GM10248 (cell line): ENCODE data around the gene LBHD1.
"Not testable (repeated sequence)": the region's sequence is repeated elsewhere in the genome, so short reads cannot be mapped to it uniquely, and the experiment has no call there.

Experiments
- CTCF ChIA-PET: fragments of 300-600 bp; sonication (Branson Sonifier 250); formaldehyde crosslinking; extraction: SDS; loops from one replicate; lab custom pipeline; 2021; ENCODE audit warnings: antibody characterized with exemption; lab: Yijun Ruan, JAX
- POLR2A ChIA-PET: fragments of 350-650 bp; sonication (Branson Sonifier 250); formaldehyde crosslinking; extraction: SDS; loops from one replicate; lab custom pipeline; 2020; ENCODE audit warnings: antibody characterized with exemption; lab: Yijun Ruan, JAX
- DNase-seq: peaks from one replicate; pipeline ENCODE4 v3.0.0; 2012; ENCODE audit errors: extremely low spot score
- TF ChIP-seq, protein P1 (sequence below): IDR thresholded peaks from 2 replicates; pipeline ENCODE4 v1.5.1; 2012; ENCODE audit warnings: mild to moderate bottlenecking, low read depth; ENCODE audit errors: extremely low read depth, missing control alignments, control extremely low read depth

LBHD1 gene

DNA sequence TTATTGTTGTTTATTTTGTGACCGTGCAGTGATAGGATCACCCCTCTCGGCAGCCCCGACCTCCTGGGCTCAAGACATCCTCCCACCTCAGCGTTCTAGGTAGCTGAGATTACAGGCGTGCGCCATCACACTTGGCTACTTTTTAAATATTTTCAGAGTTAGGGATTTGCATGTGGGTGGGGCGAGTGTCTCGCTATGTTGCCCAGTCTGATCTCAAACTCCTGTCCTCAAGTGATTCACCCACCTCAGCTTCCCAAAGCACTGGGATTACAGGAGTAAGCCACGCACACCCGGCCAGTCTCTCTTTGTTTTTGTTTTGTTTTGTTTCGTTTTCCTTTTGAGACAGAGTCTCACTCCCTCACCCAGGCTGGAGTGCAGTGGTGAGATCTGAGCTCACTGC, 17.8 kb downstream of the LBHD1 start:
- no peak for DNase-seq
- CTCF ChIA-PET, result interaction anchor here (0.8 to 1.8 kb wide), 4 partner anchors 11 to 112 kb away, joined by 3 to 6 read pairs (median 4); partner anchors contain the start of genes C11orf98, CSKMT and LRRN4CL
- POLR2A ChIA-PET, result interaction anchor here (0.6 to 4.2 kb wide), 6 partner anchors 11 to 63 kb away, joined by 3 to 83 read pairs (median 4); partner anchors contain the start of genes C11orf98, CSKMT, MTA2 and TUT1
- TF ChIP-seq, protein P1, sequence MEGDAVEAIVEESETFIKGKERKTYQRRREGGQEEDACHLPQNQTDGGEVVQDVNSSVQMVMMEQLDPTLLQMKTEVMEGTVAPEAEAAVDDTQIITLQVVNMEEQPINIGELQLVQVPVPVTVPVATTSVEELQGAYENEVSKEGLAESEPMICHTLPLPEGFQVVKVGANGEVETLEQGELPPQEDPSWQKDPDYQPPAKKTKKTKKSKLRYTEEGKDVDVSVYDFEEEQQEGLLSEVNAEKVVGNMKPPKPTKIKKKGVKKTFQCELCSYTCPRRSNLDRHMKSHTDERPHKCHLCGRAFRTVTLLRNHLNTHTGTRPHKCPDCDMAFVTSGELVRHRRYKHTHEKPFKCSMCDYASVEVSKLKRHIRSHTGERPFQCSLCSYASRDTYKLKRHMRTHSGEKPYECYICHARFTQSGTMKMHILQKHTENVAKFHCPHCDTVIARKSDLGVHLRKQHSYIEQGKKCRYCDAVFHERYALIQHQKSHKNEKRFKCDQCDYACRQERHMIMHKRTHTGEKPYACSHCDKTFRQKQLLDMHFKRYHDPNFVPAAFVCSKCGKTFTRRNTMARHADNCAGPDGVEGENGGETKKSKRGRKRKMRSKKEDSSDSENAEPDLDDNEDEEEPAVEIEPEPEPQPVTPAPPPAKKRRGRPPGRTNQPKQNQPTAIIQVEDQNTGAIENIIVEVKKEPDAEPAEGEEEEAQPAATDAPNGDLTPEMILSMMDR, result no peak

DNA sequence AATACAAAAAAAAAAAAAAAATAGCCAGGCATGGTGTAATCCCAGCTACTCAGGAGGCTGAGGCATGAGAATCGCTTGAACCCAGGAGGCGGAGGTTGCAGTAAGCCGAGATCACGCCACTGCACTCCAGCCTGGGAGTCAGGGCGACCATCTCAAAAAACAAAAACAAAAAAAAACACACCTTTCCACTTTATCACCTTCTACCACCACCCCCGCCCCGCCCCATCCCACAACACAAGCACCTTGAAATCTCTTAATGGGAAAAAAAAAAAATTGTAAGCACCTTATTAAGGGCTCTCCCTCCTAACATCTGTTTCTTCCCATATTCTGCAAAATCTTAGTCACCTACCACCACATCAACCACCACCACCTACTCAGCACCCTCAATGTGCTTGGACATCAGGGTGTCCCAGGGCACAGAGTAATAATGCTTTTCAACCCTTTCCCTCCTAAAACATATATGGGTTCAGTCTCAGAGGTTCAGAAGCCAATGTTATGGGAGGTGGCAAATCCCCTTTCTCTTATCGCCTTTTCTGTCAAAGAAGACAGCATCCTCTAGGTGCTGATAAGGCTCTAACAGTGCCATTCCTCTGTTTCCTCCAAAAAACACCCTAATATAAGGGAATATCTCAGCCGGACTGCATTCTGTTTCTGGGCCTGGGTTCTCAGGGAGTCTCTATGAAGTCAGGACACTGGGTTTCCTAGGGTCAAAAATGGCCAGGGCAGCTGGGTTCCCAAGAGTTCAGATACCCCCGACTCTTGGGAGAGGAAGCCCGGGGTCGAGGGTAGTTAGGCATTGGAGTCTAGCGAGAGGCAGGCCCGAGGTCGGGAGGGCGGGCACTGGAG, 19.7 kb downstream of the LBHD1 start:
- ChIA-PET CTCF (interaction anchor here (0.6 to 1.1 kb wide), 5 partner anchors 11 to 74 kb away, joined by 3 read pairs; no protein-coding TSS in a partner anchor), POLR2A (interaction anchor here (0.9 to 1.4 kb wide), 4 partner anchors 13 to 61 kb away, joined by 5 to 38 read pairs (median 6); partner anchors contain the start of genes B3GAT3, C11orf98, CSKMT and TUT1)
- no peak for DNase-seq
- TF ChIP-seq, protein P1, result no peak

DNA sequence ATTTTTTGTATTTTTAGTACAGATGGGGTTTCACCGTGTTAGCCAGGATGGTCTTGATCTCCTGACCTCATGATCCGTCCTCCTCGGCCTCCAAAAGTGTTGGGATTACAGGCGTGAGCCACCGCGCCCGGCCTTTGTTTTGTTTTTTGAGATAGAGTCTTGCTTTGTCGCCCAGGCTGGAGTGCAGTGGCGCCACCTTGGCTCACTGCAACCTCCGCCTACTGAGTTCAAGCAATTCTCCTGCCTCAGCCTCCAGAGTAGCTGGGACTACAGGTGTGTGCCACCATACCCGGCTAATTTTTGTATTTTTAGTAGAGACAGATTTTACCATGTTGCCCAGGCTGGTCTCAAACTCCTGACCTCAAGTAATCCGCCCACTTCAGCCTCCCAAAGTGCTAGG, 21.8 kb downstream of the LBHD1 start:
- ChIA-PET POLR2A (interaction anchor here (0.7 to 4.2 kb wide), 2 partner anchors 15 to 55 kb away, joined by 3 to 37 read pairs; partner anchors contain the start of genes C11orf98 and CSKMT), CTCF (interaction anchor here (1.1 to 1.6 kb wide), 4 partner anchors 13 to 59 kb away, joined by 4 to 5 read pairs (median 4); partner anchors contain the start of genes B3GAT3 and TUT1)
- DNase-seq, result not testable (repeated sequence)

DNA sequence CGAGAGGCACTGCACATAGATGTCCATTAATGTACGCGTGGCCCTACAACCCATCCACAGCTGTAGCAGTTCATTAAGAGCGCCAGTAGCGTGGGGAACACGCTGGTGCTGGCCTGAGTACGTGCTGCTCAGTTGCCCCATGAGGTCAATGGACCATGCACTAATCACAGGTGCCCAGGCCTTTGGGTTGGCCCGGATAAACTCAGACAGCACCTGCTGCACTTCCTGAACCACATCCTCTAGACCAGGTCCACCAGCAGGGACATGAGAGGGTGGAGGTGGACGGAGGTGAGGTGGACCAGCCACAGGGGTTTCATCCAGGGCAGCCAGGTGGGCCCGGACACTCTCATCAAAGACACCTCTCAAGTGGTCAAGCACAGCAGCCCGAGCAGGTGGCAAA, 22.6 kb downstream of the LBHD1 start:
- ChIA-PET CTCF (interaction anchor here (1.1 to 1.3 kb wide), 2 partner anchors 38 to 58 kb away, joined by 4 to 5 read pairs; partner anchors contain the start of gene TUT1), POLR2A (interaction anchor here (1.0 to 4.2 kb wide), 2 partner anchors 16 to 191 kb away, joined by 4 to 37 read pairs; partner anchors contain the start of genes C11orf98 and CSKMT)
- DNase-seq, result no peak
- TF ChIP-seq, protein P1, result no peak

DNA sequence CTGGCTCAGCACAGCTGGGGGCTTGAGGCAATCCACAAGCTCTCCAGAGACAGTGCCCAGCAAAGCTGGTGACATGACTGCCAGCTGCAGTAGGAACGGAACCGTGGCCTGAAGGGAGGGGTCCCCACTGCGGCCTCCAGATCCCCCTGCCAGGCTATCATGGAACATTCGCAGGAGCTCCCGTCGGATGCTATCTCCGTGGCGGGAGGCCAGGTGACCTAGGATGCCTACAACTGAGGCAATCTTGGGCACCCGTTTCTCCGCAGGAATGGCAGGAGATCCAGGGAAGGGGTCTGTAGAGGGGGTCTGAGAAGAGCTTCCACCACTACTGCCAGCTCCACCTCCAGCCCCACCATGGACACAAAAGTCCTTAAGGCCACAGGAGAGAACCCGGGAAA, 23.1 kb downstream of the LBHD1 start:
- TF ChIP-seq, protein P1, result no peak
- DNase-seq, result no peak
- POLR2A ChIA-PET, result interaction anchor here (1.0 to 4.2 kb wide), 4 partner anchors 16 to 192 kb away, joined by 3 to 37 read pairs (median 5); partner anchors contain the start of genes C11orf98, CSKMT, EEF1G and LBHD1
- CTCF ChIA-PET, result no interaction called here

DNA sequence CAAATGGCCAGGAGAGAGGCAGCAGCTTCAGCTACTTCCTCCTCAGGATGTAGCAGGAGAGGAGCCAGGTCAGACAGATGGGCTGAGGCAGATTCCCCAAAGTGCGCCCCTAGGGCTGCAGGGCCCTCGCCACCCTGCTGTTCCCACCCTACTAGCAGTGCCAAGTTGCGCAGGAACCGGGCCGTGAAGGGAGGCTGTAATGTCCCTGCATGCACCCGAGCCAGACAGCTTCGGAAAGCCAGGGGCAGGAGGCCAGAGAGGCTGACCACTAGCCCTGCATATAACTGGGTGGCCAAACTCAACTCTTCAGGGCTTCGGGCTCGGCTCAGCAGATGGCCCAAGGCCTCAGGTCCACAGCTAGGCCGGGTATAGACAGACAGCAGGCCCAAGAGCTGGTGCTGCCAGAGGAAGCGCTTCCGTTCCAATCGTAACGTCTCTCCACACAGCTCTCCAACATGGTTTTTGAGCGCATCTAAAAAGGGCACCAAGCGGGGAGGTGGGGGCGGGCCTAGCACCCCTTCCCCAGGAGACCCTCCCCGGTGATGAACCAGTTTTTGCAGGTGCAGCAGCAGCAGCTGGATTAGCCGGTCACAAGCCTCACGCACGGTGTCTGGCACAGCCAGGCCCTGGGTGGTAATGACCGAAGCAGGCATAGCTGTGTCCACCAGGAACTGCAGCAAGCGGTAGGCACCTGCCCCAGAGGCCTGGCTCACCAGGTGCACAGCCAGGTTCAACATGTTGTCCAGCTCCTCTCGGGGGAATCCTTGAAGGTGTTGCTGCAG, 23.7 kb downstream of the LBHD1 start:
- ChIA-PET POLR2A (interaction anchor here (1.0 to 4.2 kb wide), 5 partner anchors 17 to 192 kb away, joined by 3 to 37 read pairs (median 4); partner anchors contain the start of genes C11orf98, CSKMT, EEF1G and LBHD1), CTCF (interaction anchor here (1.4 kb wide), 1 partner anchor 45 kb away, joined by 3 read pairs; no protein-coding TSS in a partner anchor)

More for the DNA sequence above, 23.7 kb downstream of the LBHD1 start:
- DNase-seq, result no peak
- TF ChIP-seq, protein P1, result no peak
